GM21528 (cell line): Measurements from ENCODE around the gene RPUSD2.
"Not testable (repeated sequence)": the region's sequence is repeated elsewhere in the genome, so short reads cannot be mapped to it uniquely, and the experiment has no call there.

ENCODE experiments used
- ATAC-seq: cut with Tn5 transposase; IDR thresholded peaks from one replicate; pipeline ENCODE4 v1.9.1; 2021; ENCODE audit warnings: mild to moderate bottlenecking, moderate library complexity; ENCODE audit not compliant: unreplicated experiment, low FRiP score

The RPUSD2 gene

GRCh38 chr15:40564591-40565332 is 4.3 kb upstream of the RPUSD2 start, which contains the start of gene CCDC32:
TSS of gene CCDC32 (minus strand) at chr15:40565042. CDS start at chr15:40563015, 2,027 bp downstream.
- peak; percentile 93 for ATAC-seq

GRCh38 chr15:40565333-40566238 is 3.5 kb upstream of the RPUSD2 start:
- no peak for ATAC-seq

- ATAC-seq, result no peak
Observed at GRCh38 chr15:40567111-40567510, 2.0 kb upstream of the RPUSD2 start.

DNA sequence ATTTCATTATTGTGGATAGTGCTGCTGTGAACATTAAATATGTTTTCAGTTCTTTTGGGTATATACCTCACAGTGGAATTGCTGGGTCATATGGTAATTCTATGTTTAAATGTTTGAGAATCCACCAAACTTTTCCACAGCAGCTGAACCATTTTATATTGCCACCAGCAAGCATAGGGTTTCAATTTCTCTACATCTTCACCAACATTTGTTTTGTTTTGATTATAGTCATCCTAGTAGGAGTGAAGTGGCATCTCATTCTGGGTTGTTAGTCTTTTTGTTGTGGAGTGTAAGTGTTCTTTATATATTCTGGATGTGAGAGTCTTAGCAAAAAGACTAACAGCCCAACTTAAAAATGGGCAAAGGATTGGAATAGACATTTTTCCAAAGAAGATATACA is 6.0 kb downstream of the RPUSD2 start:
- no peak for ATAC-seq

- ATAC-seq, result not testable (repeated sequence)
Observed at GRCh38 chr15:40576914-40577313, 7.8 kb downstream of the RPUSD2 start.

- ATAC-seq, result no peak
Observed at GRCh38 chr15:40578892-40579291, 9.8 kb downstream of the RPUSD2 start.

DNA sequence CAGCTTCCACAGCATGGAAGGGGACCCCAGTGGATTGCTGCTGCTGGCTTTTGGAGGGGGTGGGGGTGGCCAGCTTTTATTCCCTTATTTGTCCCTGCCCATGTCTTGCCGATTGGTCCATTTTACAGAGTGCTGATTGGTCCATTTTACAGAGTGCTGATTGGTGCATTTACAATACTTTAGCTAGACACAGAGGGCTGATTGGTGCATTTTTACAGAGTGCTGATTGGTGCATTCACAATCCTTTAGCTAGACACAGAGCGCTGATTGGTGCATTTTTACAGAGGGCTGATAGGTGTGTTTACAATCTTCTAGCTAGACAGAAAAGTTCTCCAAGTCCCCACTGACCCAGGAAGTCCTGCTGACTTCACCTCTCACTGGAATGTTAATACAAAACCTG is 12.7 kb downstream of the RPUSD2 start:
- ATAC-seq, result not testable (repeated sequence)

GRCh38 chr15:40582726-40583246 is 13.7 kb downstream of the RPUSD2 start:
- ATAC-seq, result no peak

DNA sequence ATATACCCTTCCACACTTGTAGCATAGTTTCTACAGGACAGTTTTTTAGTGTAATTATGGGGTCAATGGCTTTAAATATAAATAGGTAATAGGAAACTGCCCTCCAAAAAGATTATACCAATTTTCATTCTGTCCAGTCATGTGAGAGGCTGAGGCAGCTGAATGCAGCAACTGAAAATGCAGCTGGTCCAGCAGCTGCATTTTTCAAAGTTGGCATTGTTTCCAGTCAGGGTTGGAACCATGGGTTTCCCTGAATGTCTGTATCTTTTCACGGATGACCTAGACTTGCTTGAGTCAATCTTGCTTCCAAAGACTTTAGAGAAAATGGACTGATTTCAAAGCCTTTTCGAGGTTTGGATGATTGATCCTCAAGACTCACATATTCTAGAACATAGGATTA is 15.1 kb downstream of the RPUSD2 start:
- ATAC-seq, result no peak

GRCh38 chr15:40590667-40591050 is 21.6 kb downstream of the RPUSD2 start:
- no peak for ATAC-seq

DNA sequence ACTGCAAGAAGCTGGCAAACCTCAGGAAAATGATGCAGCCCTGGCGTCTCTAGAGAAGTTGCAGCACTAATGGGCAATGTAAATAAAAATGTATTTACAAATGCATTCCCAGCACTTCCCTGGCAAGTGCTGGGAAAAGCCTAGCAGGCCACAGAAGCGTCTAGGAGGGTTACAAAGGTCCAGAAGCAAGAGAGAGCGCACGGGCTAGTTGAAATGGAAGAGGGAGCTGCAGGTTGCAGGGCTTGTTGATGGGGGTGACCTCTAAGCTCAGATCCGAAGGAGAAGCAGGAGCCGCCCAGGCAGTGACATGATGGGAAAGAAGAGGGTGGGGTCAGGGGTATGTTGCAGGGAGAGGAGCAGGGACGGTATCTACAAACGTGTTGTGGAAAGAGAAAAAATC is 22.3 kb downstream of the RPUSD2 start:
- ATAC-seq, result no peak

GRCh38 chr15:40593165-40593564 is 24.1 kb downstream of the RPUSD2 start:
- no peak for ATAC-seq

DNA sequence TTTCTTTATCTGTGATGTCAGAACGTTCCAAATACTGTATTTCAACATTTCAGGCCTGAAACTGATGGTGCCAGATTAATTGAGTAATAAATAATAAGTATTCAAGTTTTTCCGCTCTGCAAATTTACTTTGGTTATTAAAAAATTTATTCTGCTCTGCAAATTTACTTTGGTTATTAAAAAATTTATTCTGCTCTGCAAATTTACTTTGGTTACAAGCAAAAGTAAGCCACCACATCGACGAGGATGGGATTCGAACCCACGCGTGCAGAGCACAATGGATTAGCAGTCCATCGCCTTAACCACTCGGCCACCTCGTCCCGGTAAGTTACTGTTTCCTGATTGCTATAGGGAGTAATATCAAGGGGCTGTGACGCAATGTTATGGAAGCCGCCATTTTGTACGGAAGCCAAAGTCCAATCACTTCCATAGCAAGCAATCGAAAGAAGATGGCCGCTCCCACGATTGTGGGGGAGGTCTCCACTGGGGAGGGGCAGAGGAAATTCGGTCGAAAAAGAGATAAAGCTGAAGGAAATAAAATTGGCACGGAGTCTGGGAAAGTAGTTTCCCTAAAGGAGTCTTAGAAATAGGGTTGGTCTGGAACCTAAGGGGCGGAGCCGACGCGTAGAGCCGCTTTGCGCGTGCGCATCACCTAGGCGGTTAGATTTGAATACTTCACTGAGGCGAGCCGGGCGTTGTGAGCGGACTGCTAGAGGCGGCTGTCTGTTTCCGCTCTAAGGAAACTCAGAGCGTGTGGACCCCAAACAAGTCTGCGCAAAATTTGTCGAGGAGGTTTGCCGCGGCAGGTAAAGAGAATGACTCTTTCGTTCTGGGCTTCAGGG is 24.7 kb downstream of the RPUSD2 start, which contains the start of gene KNL1:
TSS of gene KNL1 (plus strand) at position 662 of the 841 bp plus-strand sequence. CDS start 8,683 bp downstream, outside the sequence.
- peak; percentile 74 for ATAC-seq

DNA sequence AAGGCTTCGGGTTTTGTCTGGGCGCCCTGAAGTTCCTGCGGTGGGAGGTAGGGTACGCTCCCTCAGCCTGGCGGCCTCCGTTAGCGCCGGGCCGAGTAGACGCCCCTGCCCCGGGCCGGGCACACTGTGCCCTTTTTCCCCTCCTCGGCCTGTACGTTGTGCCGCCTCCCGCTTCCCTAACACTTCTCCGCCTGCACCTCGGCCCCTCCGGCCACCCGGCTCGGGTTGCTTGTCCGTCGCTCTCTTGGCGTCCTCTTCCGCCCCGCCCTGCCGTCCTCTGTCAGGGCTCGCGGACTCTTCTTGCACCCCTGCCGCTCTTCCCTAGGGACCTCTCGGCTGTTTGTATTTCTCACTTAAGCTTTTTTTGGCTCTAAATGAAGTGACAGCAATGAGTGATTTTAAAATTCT is 25.3 kb downstream of the RPUSD2 start:
- peak; percentile 43 for ATAC-seq

- no peak for ATAC-seq
Observed at GRCh38 chr15:40595219-40595618, 26.1 kb downstream of the RPUSD2 start.

- no peak for ATAC-seq
Observed at GRCh38 chr15:40595773-40596172, 26.7 kb downstream of the RPUSD2 start.

- ATAC-seq, result no peak
Observed at GRCh38 chr15:40597024-40597423, 27.9 kb downstream of the RPUSD2 start.

DNA sequence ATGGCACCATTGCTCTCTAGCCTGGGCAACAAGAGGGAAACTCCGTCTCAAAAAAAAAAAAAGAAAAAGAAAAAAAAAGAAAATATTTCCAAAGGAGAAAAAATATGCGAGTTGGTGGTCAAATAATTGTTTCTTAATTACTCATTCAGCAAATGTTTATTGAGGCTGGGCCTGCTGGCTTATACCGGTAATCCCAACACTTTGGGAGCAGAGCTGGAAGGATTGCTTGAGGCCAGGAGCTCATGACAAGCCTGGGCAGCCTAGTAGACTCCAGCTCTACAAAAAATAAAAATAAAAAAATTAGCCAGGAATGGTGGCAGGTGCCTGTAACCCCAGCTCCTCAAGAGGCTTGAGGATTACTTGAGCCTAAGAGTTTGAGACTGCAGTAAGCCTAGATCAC is 29.0 kb downstream of the RPUSD2 start:
- ATAC-seq, result no peak

GRCh38 chr15:40598672-40599071 is 29.6 kb downstream of the RPUSD2 start:
- no peak for ATAC-seq

GRCh38 chr15:40600956-40601355 is 31.9 kb downstream of the RPUSD2 start:
- ATAC-seq, result no peak
